IPS DF 4.7 (cell line): ENCODE results near the gene SLC15A3.

ENCODE experiments used
- DNase-seq: peaks from one replicate; pipeline ENCODE4 v3.0.0-alpha.2; 2013; ENCODE audit warnings: low spot score; ENCODE audit errors: extremely low read depth

Gene SLC15A3

DNA sequence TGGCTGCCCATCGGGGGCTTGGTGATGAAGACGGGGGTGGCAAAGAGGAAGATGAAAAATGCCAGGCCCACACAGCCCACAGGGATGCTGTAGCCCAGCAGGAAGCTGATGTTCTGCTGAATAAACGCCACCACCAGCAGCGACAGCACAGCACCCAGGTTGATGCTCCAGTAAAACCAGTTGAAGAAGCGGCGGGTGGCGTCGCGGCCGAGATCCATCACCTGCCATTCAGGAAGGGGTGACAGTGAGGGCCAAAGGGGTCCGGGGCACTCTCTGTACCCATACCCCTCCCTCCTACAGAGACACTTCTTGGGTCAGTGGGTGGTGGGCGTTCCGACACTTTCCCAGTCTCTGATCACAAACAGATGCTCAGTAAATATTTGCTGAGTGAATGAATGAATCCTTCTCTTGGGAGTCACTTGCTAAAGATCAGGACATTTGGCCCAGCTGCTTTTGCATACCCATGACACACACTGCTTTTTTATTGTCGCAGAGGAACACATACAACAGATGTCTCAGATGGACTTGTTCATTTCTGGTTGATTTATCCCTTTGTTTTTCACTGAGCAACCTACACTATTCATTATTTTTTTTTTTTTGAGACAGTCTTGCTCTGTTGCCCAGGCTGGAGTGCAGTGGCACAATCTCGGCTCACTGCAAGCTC lies 5.2 kb downstream of the SLC15A3 start:
- no peak for DNase-seq

DNA sequence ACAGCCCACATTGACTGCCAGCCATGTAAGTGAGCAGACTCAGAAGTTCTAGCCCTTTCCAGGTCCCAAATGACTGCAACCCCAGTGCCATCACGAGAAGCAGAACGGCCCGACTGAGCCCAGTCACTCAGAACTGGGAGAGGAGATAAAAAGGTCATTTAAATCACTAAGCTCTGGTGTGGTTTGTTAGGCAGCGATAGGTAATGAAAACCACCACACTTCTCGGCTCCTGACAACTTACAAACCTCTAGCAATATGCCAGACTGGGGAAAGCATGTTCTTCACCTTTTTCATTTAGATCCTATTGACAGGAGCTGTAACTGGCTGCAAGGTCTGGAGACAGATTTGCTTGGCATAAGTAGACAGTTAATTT lies 6.7 kb downstream of the SLC15A3 start:
- no peak for DNase-seq

DNA sequence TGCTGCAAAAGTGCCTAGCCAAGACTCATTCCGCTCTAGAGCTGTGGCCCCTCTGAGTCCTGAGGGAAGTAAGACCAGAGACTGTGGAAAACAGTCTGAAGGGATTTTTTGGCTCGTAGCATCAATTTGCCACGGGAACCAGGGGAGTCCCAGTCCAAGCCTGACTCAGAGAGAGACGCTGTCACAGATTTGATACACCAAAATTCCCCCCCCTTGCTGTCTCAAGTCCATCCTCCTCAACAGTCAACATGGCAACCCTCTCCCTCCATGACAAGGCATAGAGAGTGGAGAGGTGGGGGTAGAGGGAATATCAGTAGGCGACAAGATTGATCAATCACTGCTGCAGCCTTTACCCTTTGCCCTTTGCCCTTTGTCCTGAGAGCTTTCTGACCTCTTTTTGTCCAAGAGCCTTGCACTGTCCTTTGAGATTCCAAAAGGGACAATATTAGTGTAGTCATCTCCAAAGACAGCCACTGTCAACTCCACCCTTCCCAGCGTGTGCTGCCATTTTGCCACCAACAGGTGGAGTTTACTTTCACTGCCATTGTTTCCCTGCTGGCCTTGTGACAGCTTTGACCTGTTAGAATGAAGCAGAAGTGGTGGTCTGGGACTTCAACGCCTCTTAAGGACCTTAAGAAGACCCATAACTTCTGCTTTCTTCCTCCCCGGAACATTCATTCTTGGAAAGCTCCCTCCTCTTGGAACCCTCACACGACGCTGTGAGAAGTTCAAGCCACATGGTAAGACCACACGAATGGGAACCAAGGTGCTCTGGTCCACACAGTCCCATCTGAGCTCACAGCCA lies 7.3 kb downstream of the SLC15A3 start:
- no peak for DNase-seq

DNA sequence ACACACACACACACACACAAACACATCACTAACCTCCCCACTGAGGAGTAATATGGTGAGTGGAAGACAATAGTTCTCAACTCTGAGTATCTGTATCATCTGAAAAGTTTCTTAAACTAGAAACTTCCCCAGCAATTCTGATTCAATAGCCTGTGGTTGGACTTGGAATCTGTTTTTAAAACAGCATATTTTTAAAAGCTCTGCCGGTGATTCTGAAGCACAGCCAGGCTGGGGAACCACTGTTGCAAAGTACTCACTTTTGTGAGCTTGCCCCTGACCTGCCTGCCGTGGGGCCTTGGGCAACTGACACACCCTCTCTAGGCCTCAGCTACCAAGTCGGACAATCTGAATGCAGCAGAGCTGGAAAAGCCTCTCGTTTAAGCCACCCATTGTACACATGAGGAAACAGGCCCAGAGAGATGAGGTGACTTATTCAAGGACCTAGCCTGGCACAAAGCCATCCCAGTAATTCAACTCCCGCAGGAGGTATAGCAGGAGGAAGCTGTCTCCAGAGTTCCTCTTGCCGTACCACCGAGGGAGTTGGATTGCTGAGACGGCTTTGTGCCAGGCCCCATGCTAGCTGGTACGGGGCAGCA lies 8.9 kb downstream of the SLC15A3 start:
- no peak for DNase-seq

DNA sequence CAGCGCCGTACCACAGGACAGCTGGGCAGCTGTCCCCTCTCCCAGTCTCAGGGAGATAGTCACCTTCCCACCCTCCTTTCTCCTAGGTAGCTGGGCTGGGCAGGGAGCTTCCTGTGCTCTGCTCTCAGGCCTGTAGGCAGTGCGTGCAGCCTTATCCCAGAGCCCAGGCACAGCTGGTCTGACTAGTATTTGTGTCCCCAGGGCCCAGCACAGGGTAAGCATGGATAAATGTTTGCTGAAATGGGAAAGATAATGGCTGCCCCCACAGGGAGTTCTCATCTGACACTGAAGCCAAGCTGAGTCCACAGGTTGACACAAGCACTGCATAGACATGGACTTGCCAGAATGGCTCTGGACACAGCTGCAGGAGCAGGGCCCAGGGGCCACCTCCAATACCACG lies 9.8 kb downstream of the SLC15A3 start:
- no peak for DNase-seq

DNA sequence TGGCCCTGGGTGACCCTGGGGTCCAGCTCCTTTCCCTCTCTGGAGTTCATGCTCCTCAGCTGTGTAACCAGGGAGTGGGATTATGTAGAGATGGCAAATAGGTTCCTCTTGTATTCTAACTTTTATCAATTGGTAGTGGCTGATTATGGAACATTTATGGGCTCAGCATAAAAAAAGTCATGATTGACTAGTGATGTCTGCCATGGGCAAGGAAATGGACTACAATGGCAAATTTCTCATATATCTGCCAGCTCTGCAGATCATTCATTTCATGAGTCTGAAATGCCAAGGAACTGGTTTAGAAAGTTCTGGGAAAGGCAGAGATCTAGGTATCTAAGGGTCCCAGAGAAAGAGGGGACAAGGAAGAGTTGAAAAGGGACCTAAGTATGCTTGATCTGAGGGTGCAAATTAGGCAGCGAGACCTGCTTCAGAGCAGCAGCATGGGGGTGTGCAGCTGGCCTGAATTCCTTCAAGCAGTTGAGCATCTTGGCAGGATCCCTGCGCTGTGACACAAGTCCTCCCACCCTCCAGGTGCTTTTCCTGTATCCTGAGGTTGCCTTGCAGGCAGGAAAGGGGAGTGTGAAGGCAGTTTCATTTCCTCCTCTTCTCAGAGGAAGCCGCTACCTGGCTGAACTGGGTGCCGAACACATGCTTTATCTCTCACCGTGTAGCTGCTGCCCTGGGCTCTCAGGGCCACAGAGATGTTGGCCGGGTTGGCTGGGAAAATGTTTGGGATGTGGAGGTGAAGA lies 10.4 kb downstream of the SLC15A3 start:
- DNase-seq: no peak

DNA sequence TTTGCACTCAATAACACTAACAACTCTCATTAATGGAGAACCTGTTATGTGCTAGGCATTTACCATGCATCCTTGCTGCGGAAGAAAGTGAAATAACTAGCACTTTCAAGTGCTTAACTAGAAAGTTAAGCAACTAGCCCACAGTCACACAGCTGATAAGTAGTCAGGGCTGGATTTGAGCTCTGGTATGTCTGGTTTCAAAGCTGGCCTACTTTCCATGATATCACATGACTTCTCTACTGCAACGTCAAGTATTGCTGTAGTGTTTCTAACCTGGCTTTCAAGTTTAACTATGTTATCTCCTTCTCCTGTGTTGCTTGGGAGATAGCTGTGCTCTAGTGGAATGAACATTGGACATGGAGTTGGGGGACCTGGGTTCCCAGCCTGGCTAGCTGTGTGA lies 12.1 kb downstream of the SLC15A3 start:
- no peak for DNase-seq

DNA sequence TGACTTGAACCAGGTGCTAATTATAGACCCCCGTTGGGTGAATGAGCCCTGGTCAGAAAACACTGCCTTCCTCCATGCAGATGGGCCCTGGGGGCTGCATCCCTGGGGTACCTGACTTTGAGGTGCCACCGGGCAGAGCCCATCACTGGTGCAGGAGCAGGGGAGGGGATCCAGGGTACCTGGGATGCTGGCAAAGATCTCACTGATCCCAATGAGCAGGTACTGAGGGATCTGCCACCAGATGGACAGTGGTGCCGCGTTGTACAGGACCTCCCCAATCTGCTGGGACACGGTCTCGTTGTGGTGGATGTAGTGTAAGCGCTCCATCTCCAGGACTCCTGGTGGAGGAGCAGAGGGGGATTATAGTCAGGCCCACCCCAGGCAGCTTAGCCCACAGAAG lies 12.7 kb downstream of the SLC15A3 start:
- DNase-seq: no peak

DNA sequence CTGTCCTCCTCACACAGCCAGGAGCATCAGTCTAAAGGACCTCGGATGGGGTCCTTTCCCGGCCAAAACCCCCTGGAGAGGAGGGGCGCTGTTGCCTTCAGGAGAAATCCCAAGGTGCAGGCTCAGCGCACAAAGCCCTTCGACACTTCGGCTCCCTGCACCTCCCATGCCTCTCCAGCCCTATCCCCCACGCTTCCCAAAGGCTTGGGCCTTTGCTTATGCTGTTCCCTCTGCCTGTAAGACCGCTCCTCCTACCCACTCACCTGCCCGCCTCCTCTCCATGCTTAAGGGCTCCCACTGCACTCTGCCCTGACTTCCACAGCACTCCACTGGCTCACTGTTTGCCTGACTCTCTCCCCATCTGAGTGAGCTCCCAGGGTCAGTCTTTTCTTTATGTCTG lies 13.5 kb downstream of the SLC15A3 start:
- no peak for DNase-seq

DNA sequence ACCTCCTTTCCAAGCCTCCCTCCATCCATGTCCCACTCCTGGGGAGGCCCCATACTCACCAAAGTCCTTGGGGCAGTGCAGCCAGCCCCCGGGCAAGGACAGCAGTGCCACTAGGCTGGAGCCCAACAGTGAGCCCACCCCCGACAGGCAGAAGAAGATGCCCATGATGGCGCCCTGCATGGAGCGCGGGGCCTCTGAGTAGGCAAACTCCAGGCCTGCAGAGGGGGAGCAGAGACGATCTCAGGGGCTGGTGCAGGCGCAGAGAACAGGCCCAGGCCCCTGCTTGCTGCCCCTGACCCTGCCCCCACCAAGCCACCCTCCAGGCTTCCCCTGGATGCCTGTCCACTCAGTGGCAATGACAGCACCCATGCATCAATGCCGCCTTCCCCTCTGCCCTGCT lies 14.2 kb downstream of the SLC15A3 start:
- DNase-seq: no peak

DNA sequence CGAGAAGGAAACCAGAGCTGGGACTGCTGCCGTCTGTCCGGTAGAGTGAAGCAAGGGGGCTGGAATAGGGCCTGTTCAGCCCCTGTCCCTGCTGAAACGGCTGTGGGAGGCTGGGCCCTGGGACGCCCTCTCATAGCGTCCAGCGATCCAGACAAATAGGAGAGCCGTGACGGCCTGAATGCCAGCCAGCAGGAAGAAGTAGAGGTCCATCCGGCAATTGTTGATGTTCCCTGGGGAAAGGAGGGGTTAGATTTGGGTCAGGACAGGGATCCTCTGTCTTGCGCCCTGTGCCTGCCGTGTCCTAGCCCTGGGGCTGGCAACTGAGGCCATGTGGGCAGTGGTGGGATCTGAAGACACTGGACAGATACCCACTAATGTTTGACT lies 14.8 kb downstream of the SLC15A3 start:
- DNase-seq: no peak

DNA sequence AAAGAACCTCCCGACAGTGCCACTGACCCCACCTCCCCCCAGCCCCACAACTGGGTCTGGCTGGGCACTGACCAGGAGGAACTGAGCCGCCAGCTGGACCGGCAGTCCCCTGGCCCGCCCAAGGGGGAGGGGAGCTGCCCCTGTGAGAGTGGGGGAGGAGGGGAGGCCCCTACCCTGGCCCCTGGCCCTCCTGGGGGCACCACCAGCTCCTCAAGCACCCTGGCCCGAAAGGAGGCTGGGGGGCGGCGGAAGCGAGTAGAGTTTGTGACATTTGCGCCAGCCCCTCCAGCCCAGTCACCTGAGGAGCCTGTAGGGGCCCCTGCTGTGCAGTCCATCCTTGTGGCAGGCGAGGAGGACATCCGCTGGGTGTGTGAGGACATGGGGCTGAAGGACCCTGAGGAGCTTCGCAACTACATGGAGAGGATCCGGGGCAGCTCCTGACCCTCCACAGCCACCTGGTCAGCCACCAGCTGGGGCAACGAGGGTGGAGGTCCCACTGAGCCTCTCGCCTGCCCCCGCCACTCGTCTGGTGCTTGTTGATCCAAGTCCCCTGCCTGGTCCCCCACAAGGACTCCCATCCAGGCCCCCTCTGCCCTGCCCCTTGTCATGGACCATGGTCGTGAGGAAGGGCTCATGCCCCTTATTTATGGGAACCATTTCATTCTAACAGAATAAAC lies 15.4 kb downstream of the SLC15A3 start:
- DNase-seq: no peak

DNA sequence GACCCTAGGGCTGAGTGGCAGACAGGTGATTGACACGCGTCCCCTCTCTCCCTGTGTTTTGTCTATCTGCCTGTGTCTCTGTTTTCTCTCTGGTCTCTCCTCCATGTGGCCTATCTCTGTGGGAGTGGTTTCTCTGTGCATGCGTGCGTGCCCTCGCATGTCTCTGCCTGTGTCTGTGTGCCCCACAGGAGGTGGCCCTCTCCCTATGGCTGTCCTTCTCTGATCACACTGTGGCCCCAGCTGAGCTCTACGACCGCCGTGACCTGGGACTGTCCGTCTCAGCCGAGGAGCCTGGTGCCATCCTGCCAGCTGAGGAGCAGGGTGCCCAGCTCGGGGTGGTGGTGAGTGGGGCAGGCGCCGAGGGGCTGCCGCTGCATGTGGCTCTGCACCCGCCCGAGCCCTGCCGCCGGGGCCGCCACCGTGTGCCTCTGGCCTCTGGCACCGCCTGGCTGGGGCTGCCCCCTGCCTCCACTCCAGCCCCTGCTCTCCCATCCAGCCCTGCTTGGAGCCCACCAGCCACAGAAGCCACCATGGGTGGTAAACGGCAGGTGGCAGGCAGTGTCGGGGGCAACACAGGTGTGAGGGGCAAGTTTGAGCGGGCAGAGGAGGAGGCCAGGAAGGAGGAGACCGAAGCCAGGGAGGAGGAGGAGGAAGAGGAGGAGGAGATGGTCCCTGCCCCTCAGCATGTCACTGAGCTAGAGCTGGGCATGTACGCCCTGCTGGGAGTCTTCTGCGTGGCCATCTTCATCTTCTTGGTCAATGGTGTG lies 16.1 kb downstream of the SLC15A3 start:
- DNase-seq: no peak

DNA sequence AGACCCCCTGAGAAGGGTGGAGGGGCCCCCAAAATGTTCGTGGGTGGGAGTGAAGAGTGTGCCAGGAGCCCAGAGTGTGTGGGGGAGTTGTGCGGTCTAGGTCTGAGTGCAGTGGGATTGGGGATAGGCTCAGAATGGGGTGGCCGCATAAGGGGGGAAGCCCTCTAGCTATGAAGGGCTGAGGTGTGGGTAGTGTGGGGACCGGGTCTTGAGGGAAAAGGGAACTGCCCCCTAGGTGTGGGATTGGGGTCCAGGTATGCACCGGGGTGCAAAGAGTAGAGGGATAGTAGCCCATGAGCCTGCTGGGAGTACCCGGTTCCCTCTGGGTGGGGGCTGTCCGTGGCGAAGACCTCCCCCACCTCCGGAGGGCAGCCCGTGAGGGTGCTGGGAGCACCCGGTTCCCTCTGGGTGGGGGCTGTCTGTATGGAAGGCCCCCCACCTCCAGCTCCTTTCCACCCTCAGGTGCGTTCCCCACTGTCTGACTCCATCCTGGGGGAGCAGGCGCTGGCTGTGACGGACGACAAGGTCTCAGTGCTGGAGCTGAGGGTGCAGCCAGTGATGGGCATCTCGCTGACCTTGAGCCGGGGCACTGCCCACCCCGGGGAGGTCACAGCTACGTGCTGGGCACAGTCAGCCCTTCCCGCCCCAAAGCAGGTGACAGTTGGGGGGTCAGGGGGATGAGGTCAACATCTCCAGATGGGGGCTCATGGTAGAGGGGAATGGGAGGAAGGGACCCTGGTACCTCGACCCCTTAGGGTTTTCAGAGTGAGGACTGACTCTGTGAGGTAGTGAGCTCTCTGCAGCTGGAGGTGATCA lies 17.0 kb downstream of the SLC15A3 start:
- no peak for DNase-seq

DNA sequence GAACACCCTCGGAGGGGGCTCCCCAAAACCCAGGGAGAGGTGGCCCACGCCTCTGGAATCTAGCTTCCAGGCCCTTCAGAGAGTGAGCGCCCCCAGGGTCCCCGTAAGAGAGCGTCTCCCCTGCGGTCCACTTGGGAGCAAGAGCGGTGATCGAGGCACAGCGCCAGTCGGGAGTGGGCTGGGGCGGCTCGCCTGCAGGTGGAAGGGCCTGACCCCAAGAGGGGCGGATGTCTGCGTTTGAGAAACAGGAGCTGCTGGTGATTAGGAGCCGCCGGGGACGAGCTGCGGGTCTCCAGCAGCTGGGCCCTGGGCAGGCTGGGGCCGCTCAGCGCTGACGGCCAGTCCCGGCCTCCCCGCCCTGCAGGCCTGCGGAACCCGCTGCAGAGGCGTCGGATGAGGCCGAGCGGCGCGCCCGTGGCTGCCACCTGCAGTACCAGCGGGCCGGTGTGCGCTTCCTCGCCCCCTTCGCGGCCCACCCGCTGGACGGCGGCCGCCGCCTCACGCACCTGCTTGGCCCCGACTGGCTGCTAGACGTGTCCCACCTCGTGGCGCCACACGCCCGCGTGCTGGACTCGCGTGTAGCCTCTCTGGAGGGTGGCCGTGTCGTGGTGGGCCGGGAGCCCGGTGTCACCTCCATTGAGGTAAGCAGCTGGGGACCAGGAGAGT lies 17.7 kb downstream of the SLC15A3 start:
- DNase-seq: no peak

DNA sequence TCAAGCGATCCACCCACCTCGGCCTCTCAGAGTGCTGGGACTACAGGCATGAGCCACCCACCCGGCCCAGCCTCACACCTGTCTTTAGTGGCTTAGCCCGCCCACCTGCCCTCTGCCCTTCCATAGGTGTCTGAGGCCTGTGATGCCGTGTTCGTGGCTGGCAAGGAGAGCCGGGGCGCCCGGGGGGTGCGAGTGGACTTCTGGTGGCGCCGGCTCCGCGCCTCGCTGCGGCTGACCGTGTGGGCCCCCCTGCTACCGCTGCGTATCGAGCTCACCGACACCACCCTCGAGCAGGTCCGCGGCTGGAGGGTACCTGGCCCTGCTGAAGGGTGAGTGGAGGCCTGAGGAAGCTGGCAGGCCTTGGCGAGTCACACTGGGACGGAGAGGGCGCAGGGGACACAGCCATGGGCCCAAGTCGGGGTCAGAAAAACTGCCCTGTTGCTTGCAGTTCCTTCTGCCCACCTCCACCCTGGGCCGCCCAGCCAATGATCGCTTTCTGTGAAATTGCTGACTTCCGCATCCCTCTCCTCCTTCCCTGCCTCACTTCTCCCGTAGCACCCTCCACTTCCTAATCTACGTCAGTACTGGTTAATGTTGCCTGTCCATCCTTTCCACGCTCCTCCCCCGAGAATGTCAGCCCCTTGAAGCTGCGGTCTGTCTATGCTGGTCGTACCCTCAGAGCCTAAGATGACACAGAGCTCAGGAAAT lies 18.4 kb downstream of the SLC15A3 start:
- DNase-seq: no peak

DNA sequence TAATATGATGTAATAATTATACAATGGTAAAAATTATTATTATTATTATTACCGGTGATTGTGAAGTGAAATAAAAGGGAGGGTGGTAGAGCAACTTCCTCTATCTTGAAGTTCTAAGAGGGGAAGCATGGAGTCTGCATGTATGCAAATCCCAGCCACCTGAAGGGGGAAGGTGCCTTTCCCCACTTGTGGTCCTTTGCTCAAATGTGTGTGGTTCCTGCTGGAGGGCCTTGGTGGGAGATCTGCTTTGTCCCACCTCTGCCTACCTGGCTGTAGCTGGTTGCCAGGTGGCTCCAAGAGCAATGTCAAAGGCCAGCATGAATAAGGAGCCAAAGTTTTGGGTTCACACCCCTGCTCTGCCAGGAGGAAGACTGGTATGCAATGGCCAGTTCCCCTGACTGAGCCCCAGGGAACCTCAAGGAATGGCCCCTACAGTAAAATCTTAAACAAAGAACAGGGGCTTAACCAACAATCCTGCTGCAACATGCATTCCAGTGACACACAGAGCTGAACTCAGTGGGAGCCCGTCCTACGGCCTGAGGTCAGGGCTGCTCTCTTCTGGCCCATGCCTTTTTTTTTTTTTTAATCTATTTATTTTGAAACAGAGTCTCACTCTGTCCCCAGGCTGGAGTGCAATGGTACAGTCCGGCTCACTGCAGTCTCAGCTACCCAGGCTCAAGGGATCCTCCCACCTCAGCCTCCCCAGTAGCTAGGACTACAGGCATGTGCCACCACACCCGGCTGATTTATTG lies 19.2 kb downstream of the SLC15A3 start:
- DNase-seq: no peak

DNA sequence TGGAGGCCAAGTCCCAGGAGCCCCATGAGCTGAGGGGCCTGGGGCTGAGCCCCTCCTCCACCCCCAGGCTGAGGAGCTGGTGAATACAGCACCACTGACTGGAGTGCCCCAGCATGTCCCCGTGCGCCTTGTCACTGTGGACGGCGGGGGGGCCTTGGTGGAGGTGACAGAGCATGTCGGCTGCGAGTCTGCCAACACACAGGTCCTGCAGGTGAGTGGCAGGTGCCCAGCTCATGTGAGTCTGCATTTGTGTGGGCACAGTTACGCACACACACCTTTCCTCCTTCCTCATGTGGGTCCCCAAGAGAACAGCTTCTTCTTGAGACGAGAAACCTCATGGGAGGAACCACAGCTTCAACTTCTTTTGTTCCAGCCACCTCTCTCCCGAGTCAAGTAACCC lies 20.1 kb downstream of the SLC15A3 start:
- DNase-seq: no peak
